IMR-90 (cell line): ENCODE data around the gene NSUN7. TPM values are rescaled to one million over a fixed set of nuclear protein-coding genes. Genes with fewer than 3 reads are reported as not detected.

ENCODE experiments used
- ATAC-seq: fragments of 200-7000 bp; cut with Tn5 transposase; 2 replicates; pipeline ENCODE4 v1.9.1; 2020; ENCODE audit warnings: low read depth, mild to moderate bottlenecking, moderate library complexity
- BruUV-seq: library from RNA; stranded (reverse); fragments of 400-500 nt; replicated peaks from 2 replicates; lab custom pipeline; 2021; lab: Mats Ljungman, UMichigan
- CTCF ChIA-PET: fragments of 300-600 bp; formaldehyde crosslinking; extraction: SDS; loops from one replicate; lab custom pipeline; 2021; ENCODE audit warnings: antibody characterized with exemption; lab: Yijun Ruan, JAX
- POLR2A ChIA-PET: fragments of 300-600 bp; sonication (Branson Sonifier 250); formaldehyde crosslinking; loops from one replicate; lab custom pipeline; 2022; ENCODE audit warnings: antibody characterized with exemption; ENCODE audit not compliant: unreplicated experiment; lab: Charles Lee
- DNase-seq: peaks from one replicate; pipeline ENCODE4 v3.0.0; 2013
- H2AFZ ChIP-seq: replicated peaks from 2 replicates; pipeline ENCODE3; 2013; ENCODE audit warnings: low read length, mild to moderate bottlenecking; ENCODE audit not compliant: poor library complexity
- H2AK5ac ChIP-seq: 2 replicates; pipeline ENCODE4 v1.6.1; 2013; ENCODE audit warnings: low read depth, low read length, inconsistent platforms
- H2AK9ac ChIP-seq: replicated peaks from 2 replicates; pipeline ENCODE3; 2013; ENCODE audit warnings: mild to moderate bottlenecking, low read depth, low read length, moderate library complexity; ENCODE audit not compliant: poor library complexity
- H2BK120ac ChIP-seq: 2 replicates; pipeline ENCODE4 v1.6.1; 2013; ENCODE audit warnings: low read depth, low read length, inconsistent platforms
- H2BK15ac ChIP-seq: 3 replicates; pipeline ENCODE4 v1.6.1; 2013; ENCODE audit warnings: low read depth, low read length, inconsistent platforms
- H2BK20ac ChIP-seq: 2 replicates; pipeline ENCODE4 v1.6.1; 2013; ENCODE audit warnings: low read depth, mild to moderate bottlenecking, inconsistent platforms, low read length, moderate library complexity
- H2BK5ac ChIP-seq: 2 replicates; pipeline ENCODE4 v1.6.1; 2013; ENCODE audit warnings: mild to moderate bottlenecking, low read depth, low read length, inconsistent platforms; ENCODE audit not compliant: poor library complexity, severe bottlenecking
- H3K14ac ChIP-seq: replicated peaks from 2 replicates; pipeline ENCODE4 v1.6.1; 2013; ENCODE audit warnings: low read depth, low read length, inconsistent platforms
- H3K18ac ChIP-seq: 2 replicates; pipeline ENCODE4 v1.6.1; 2013; ENCODE audit warnings: low read depth, low read length, control low read depth
- H3K23ac ChIP-seq: 2 replicates; pipeline ENCODE4 v1.6.1; 2013; ENCODE audit warnings: low read depth, low read length, inconsistent platforms
- H3K27ac ChIP-seq: 2 replicates; pipeline ENCODE4 v1.5.1; 2013; ENCODE audit warnings: mild to moderate bottlenecking, control low read depth, low read length; ENCODE audit not compliant: insufficient read depth
- H3K27me3 ChIP-seq: 2 replicates; pipeline ENCODE4 v1.6.1; 2013; ENCODE audit warnings: low read length; ENCODE audit not compliant: control insufficient read depth, insufficient read depth
- H3K36me3 ChIP-seq: 2 replicates; pipeline ENCODE4 v1.6.1; 2013; ENCODE audit warnings: low read length, mixed read lengths; ENCODE audit not compliant: control insufficient read depth, insufficient read depth
- H3K4ac ChIP-seq: 2 replicates; pipeline ENCODE4 v1.6.1; 2013; ENCODE audit warnings: low read depth, low read length, inconsistent platforms
- H3K4me1 ChIP-seq: 2 replicates; pipeline ENCODE4 v1.6.1; 2013; ENCODE audit warnings: low read length, mixed read lengths; ENCODE audit not compliant: control insufficient read depth, insufficient read depth
- H3K4me2 ChIP-seq: 2 replicates; pipeline ENCODE4 v1.6.1; 2013; ENCODE audit warnings: low read depth, mild to moderate bottlenecking, control low read depth, low read length, moderate library complexity
- H3K4me3 ChIP-seq: 2 replicates; pipeline ENCODE4 v1.5.1; 2013; ENCODE audit warnings: low read depth, mild to moderate bottlenecking, control low read depth, low read length, moderate library complexity; ENCODE audit not compliant: insufficient read depth
- H3K56ac ChIP-seq: 2 replicates; pipeline ENCODE4 v1.6.1; 2013; ENCODE audit warnings: low read length, inconsistent platforms; ENCODE audit not compliant: insufficient read depth; ENCODE audit errors: extremely low read depth
- H3K79me1 ChIP-seq, 2 experiments: 2 replicates each; pipeline ENCODE4 v1.6.1; 2013; ENCODE audit warnings: low read length in 2 of 2, inconsistent platforms in 1 of 2, low read depth in 1 of 2
- H3K9ac ChIP-seq: 2 replicates; pipeline ENCODE4 v1.6.1; 2013; ENCODE audit warnings: low read depth, low read length, control low read depth
- H3K9me1 ChIP-seq: 2 replicates; pipeline ENCODE4 v1.6.1; 2013; ENCODE audit warnings: low read length, inconsistent platforms; ENCODE audit not compliant: insufficient read depth
- H3K9me3 ChIP-seq: 2 replicates; pipeline ENCODE4 v1.6.1; 2013; ENCODE audit warnings: low read length; ENCODE audit not compliant: control insufficient read depth, insufficient read depth
- H4K20me1 ChIP-seq: 2 replicates; pipeline ENCODE4 v1.6.1; 2013; ENCODE audit warnings: low read length, inconsistent platforms; ENCODE audit not compliant: insufficient read depth
- H4K5ac ChIP-seq: 2 replicates; pipeline ENCODE4 v1.6.1; 2013; ENCODE audit warnings: mild to moderate bottlenecking, low read depth, low read length, control low read depth
- H4K8ac ChIP-seq, 2 experiments: 2 replicates each; pipeline ENCODE4 v1.6.1; 2013; ENCODE audit warnings: low read depth in 2 of 2, low read length in 2 of 2, control low read depth in 1 of 2, inconsistent platforms in 1 of 2
- H4K91ac ChIP-seq: 2 replicates; pipeline ENCODE4 v1.6.1; 2013; ENCODE audit warnings: low read depth, low read length, inconsistent platforms; ENCODE audit not compliant: insufficient read depth
- BHLHE40 ChIP-seq: fragments of 150-350 bp; IDR thresholded peaks from 2 replicates; pipeline ENCODE4 v1.6.1; 2016; ENCODE audit warnings: mild to moderate bottlenecking, low read depth, low read length
- CEBPB ChIP-seq: IDR thresholded peaks from 2 replicates; pipeline ENCODE4 v1.6.1; 2012; ENCODE audit warnings: low read depth, low read length, improper control_type of control experiment
- WGBS, 2 experiments: methylation state at CpG; one replicate each; pipeline versions ENCODE4 v1.1.5 to v1.1.7; 2013; ENCODE audit warnings: missing lambda C conversion rate in 2 of 2; ENCODE audit not compliant: insufficient read length in 1 of 2; ENCODE audit errors: extremely low coverage in 2 of 2; 5-methylcytosine and 5-hydroxymethylcytosine counted together
- dilution Hi-C: fragments of 300-500 bp; cut with HindIII; formaldehyde crosslinking; loops from one replicate; pipeline ENCODE4 v1.14.3; 2018; ENCODE audit warnings: low sequenced_read_pairs; ENCODE audit not compliant: unreplicated experiment
- in situ Hi-C: fragments of 300-500 bp; cut with MboI; formaldehyde crosslinking; loops from 3 replicates; pipeline ENCODE4 v1.14.3; 2019; ENCODE audit warnings: low sequenced_read_pairs, inconsistent platforms, mixed read lengths
- intact Hi-C: fragments of 100-400 bp; cut with micrococcal nuclease; formaldehyde crosslinking; loops from 2 replicates; pipeline ENCODE4 v1.10.0; 2022
- polyA plus RNA-seq, 3 experiments: library from polyadenylated mRNA; depleted of rRNA; stranded (reverse); fragments of >200 nt; gene quantifications; 2 replicates each; pipeline ENCODE4 v1.2.3, GENCODE V29; 2012; ENCODE audit warnings: low replicate concordance in 1 of 3
- total RNA-seq: library from RNA; depleted of rRNA; stranded (reverse); fragments of >200 nt; gene quantifications from 2 replicates; pipeline ENCODE4 v1.2.3, GENCODE V29; 2012

The NSUN7 gene
- total and polyA plus RNA-seq, 2 of the 4 experiments (the other 2 are of a cell fraction), result not detected

DNA sequence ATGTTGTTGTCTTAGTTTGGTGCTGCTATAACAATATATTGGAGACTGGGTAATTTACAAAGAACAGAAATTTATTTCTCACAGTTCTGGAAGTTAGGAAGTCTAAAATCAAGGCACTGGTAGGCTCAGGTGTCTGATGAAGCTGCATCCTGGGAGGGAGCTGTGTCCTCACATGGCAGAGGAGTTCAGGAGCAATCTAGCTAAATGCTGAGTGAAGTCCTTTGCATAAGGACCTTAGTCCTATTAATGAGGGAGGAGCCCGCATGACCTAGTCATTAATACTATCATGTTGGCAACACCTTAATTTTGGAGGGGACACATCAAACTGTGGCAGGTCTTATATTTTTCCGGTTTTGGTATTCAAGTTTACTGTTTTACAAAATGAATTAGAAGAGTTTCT is 36.0 kb upstream of the NSUN7 start:
- no peak overlapping the region for H2AFZ ChIP-seq
- H4K20me1 ChIP-seq, result no peaks in the 10 kb centered on the region
- intact Hi-C loops, result no loop called here
- no peak overlapping the region for H4K8ac ChIP-seq
- ChIA-PET CTCF (interaction anchor here (0.6 kb wide), 1 partner anchor 128 kb away, joined by 3 read pairs; no protein-coding TSS in a partner anchor), POLR2A (no interaction called here)
- dilution Hi-C loops, result no loop called here
- no peak overlapping the region for H2BK5ac ChIP-seq
- no peaks in the 10 kb centered on the region for H3K79me1 ChIP-seq
- no TSS peak for BruUV-seq
- H4K5ac ChIP-seq, result no peak overlapping the region
- no peak overlapping the region for H2BK20ac ChIP-seq
- no peak overlapping the region for H3K18ac ChIP-seq
- H3K27me3 ChIP-seq, result no peaks in the 10 kb centered on the region; the same call in 1 of the 2 replicates
- H3K9me1 ChIP-seq, result no peaks in the 10 kb centered on the region
- H3K4me1 ChIP-seq, result no peaks in the 10 kb centered on the region
- no peak overlapping the region for H2BK15ac ChIP-seq
- no peaks in the 10 kb centered on the region for H3K36me3 ChIP-seq
- H3K23ac ChIP-seq, result no peak overlapping the region
- H3K56ac ChIP-seq, result no peak overlapping the region
- H3K4me3 ChIP-seq, result no peak overlapping the region
- H3K14ac ChIP-seq, result no peak overlapping the region
- WGBS, 2 experiments, result no CpG with 5 or more reads among the region's 2 CpGs
- no peak overlapping the region for H3K4ac ChIP-seq
- TF ChIP-seq CEBPB (no peak), BHLHE40 (no peak)
- no peak overlapping the region for H3K27ac ChIP-seq
- DNase-seq, result no peak
- no peak overlapping the region for H3K4me2 ChIP-seq
- no peak overlapping the region for H2AK5ac ChIP-seq
- H3K9me3 ChIP-seq, result no peaks in the 10 kb centered on the region
- no peak for ATAC-seq
- in situ Hi-C loops, result loop anchor here (25.0 kb wide), 1 partner anchor 99 kb away; no protein-coding TSS in a partner anchor
- H4K91ac ChIP-seq, result no peak overlapping the region
- no peak overlapping the region for H3K9ac ChIP-seq
- no peak overlapping the region for H2BK120ac ChIP-seq
- no peak overlapping the region for H2AK9ac ChIP-seq
